Measurements from ENCODE around the gene PPIA. TPM values are rescaled to one million over a fixed set of nuclear protein-coding genes. Genes with fewer than 3 reads are reported as not detected.

PPIA gene
- total RNA-seq, 1 donor from 2014 or later = 1,411 TPM

GRCh38 chr7:44755698-44756627 is 40.5 kb upstream of the PPIA start:
- no peak for DNase-seq
- Mint-ChIP-seq H3K9me3 (no peaks in the 10 kb centered on the region), H3K4me1 (peaks cover 52% of the 10 kb centered on the region), H3K4me3 (no peak overlapping the region), H3K27ac (peak overlapping the region; percentile 18), H3K27me3 (no peaks in the 10 kb centered on the region), H3K36me3 (ENCODE audit: low read depth) (peaks cover 53% of the 10 kb centered on the region)
- ChIA-PET CTCF (no interaction called here), POLR2A (interaction anchor here (1.0 to 1.6 kb wide), 2 partner anchors 12 to 41 kb away, joined by 4 to 11 read pairs; partner anchors contain the start of gene PPIA)
- no peak for TF ChIP-seq CTCF (IDR thresholded peaks at IDR 0.05)
- no peak for ATAC-seq (ENCODE audit: low read depth)
- intact Hi-C loops (cut with micrococcal nuclease) = no loop called here

GRCh38 chr7:44756904-44757303 is 39.6 kb upstream of the PPIA start:
- CTCF ChIA-PET = no interaction called here
- ATAC-seq (ENCODE audit: low read depth) (no peak), DNase-seq (no peak)
- Mint-ChIP-seq H3K36me3 (ENCODE audit: low read depth) (peaks cover 56% of the 10 kb centered on the region), H3K9me3 (no peaks in the 10 kb centered on the region), H3K27ac (no peak overlapping the region), H3K4me1 (peaks cover 42% of the 10 kb centered on the region), H3K4me3 (no peak overlapping the region), H3K27me3 (no peaks in the 10 kb centered on the region)
- POLR2A ChIA-PET = interaction anchor here (1.0 to 1.6 kb wide), 2 partner anchors 12 to 40 kb away, joined by 4 to 11 read pairs; partner anchors contain the start of gene PPIA
- intact Hi-C loops (cut with micrococcal nuclease) = no loop called here
- TF ChIP-seq CTCF (IDR thresholded peaks at IDR 0.05) = no peak

DNA sequence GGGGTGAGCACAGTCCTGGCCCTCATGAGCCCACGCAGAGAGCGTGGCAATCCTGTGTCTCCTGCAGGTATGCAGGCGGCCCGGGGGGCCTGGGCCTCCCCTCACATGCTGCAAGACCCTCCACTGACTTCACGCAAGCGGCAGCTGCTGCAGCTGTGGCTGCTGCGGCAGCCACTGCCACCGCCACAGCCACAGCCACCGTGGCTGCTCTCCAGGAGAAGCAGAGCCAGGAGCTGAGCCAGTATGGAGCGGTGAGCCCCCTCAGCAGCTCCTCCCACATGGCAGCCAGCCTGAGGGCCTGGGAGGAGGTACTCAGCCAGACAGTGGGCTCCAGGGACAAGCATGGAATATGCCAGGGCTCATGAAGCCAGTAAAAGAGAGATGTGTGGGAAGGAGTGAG is 39.2 kb upstream of the PPIA start:
- intact Hi-C loops (cut with micrococcal nuclease) = no loop called here
- TF ChIP-seq CTCF (IDR thresholded peaks at IDR 0.05) = no peak
- ATAC-seq (ENCODE audit: low read depth) = no peak
- no peaks in the 10 kb centered on the region for H3K9me3 Mint-ChIP-seq
- H3K4me1 Mint-ChIP-seq = peaks cover 38% of the 10 kb centered on the region
- ChIA-PET CTCF (no interaction called here), POLR2A (interaction anchor here (1.0 kb wide), 1 partner anchor 11 kb away, joined by 11 read pairs; no protein-coding TSS in a partner anchor)
- H3K27ac Mint-ChIP-seq = no peak overlapping the region
- DNase-seq = no peak
- H3K27me3 Mint-ChIP-seq = no peaks in the 10 kb centered on the region
- H3K4me3 Mint-ChIP-seq = no peak overlapping the region
- H3K36me3 Mint-ChIP-seq (ENCODE audit: low read depth) = peaks cover 60% of the 10 kb centered on the region

GRCh38 chr7:44757739-44758138 is 38.7 kb upstream of the PPIA start:
- DNase-seq (no peak), ATAC-seq (ENCODE audit: low read depth) (no peak)
- no peaks in the 10 kb centered on the region for H3K9me3 Mint-ChIP-seq
- no peak overlapping the region for H3K4me3 Mint-ChIP-seq
- ChIA-PET POLR2A (interaction anchor here (0.7 kb wide), 2 partner anchors 55 to 660 kb away, joined by 6 read pairs; no protein-coding TSS in a partner anchor), CTCF (no interaction called here)
- no peak for TF ChIP-seq CTCF (IDR thresholded peaks at IDR 0.05)
- H3K4me1 Mint-ChIP-seq = peaks cover 34% of the 10 kb centered on the region
- no peak overlapping the region for H3K27ac Mint-ChIP-seq
- H3K36me3 Mint-ChIP-seq (ENCODE audit: low read depth) = peaks cover 60% of the 10 kb centered on the region
- intact Hi-C loops (cut with micrococcal nuclease) = no loop called here
- H3K27me3 Mint-ChIP-seq = no peaks in the 10 kb centered on the region

- no peak for DNase-seq
- Mint-ChIP-seq H3K4me3 (no peak overlapping the region), H3K27ac (no peak overlapping the region), H3K4me1 (peaks cover 21% of the 10 kb centered on the region), H3K36me3 (ENCODE audit: low read depth) (peaks cover 72% of the 10 kb centered on the region), H3K27me3 (no peaks in the 10 kb centered on the region), H3K9me3 (no peaks in the 10 kb centered on the region)
- TF ChIP-seq CTCF (IDR thresholded peaks at IDR 0.05) = no peak
- POLR2A ChIA-PET = interaction anchor here (0.6 to 0.7 kb wide), 2 partner anchors 8 to 41 kb away, joined by 3 read pairs; no protein-coding TSS in a partner anchor
- CTCF ChIA-PET = no interaction called here
- intact Hi-C loops (cut with micrococcal nuclease) = no loop called here
- ATAC-seq (ENCODE audit: low read depth) = no peak
Observed at GRCh38 chr7:44759246-44759645, 37.2 kb upstream of the PPIA start.

All from activated B cell treated with CpG ODN at 0.5 μM for 24 hours (primary cell).